ENCODE results near the gene HELZ2.
A peak's percentile ranks its signal among the peaks of the same experiment; 100 is the strongest.

The HELZ2 gene

DNA sequence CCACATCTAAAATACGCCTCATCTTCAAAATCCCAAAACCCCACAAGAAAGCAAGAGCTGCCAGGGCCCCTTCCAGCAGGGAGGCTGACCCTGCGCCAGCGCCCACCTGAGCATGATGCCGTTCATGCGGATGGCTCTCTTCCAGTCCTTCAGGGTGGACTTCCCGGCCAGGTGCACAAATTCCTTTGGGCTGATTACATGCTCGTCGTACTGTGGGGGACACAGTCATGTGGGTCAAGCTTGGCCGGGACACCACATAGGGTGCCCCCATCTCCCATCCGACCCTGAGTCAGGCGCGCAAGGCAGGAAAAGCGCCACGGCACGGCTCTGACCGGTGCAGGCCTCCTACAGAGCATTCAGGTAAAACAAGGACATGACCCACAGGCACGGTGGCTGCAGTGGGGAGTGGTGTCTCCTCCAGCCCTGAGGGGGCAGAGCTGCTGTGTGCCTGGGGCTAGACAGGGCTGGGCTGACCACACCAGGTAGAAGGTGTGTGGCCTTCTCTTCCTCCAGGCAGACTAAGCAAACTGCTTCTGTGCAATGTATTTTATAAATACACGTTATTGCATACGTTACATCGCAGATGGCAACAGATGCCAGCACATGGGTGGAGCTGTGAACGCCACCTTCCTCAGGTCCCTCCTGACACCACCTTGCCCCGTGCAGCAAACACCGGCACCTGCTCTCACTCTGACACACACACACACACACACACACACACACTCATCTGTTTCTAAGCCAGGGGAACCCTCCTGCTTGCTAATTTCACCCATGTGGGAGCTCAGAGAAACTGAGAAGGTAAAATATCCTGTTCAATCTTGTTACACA lies 23.8 kb upstream of the HELZ2 start:
- DNase-seq: no peak

GRCh38 chr20:63596423-63596822 lies 22.4 kb upstream of the HELZ2 start:
- DNase-seq: no peak

GRCh38 chr20:63595416-63596127 lies 21.5 kb upstream of the HELZ2 start:
- DNase-seq: no peak

- DNase-seq: no peak
Measured at GRCh38 chr20:63594043-63594561, 20.1 kb upstream of the HELZ2 start.

GRCh38 chr20:63592661-63593060 lies 18.6 kb upstream of the HELZ2 start:
- no peak for DNase-seq

GRCh38 chr20:63591786-63592355 lies 17.8 kb upstream of the HELZ2 start:
- no peak for DNase-seq

GRCh38 chr20:63591147-63591533 lies 17.1 kb upstream of the HELZ2 start:
- no peak for DNase-seq

DNA sequence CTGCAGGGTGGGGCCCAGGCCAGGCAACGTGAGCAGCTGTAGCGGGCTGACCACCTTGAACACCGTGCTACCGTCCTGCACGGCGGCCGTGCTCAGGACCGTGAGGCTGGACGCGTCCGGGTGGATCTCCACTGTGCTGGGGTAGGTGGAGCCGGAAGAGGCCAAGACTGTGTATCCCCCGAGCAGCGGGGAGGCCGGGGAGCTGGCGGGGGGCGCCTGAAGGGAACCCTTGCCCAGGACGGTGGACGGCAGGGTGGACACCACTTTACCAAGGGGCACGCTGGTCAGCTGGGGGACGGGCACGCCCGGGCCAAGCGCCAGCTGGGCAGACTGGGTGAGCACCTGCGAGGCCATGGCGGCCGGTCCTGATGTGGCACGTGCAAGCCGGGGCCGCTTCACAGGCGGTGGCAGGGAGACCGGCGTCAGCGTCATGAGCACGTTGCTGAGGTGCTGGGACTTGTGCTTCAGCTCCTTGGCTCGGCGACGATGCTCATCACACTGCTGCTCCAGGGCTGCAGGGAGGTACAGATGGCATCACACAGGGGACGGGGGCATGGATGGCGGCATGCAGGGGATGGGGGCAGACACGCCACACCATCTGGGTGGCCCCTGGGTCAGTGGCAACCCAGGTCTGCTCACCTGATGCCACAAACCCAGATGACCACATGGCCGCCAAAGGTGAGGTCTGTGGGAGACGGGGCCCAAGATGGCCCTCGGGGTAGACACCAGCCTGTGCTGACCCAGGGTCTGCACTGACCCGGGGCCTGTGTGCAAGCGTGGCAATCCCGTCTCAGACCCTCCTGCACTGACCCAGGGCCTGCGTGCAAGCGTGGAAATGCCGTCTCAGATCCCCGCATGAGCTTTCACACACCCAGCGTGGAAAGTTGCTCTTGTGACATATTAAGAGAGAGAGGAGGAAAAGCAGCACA lies 16.4 kb upstream of the HELZ2 start:
- no peak for DNase-seq

- no peak for DNase-seq
Measured at GRCh38 chr20:63589261-63590217, 15.5 kb upstream of the HELZ2 start.

GRCh38 chr20:63588641-63589041 lies 14.6 kb upstream of the HELZ2 start:
- no peak for DNase-seq

- no peak for DNase-seq
Measured at GRCh38 chr20:63587776-63588591, 13.9 kb upstream of the HELZ2 start.

DNA sequence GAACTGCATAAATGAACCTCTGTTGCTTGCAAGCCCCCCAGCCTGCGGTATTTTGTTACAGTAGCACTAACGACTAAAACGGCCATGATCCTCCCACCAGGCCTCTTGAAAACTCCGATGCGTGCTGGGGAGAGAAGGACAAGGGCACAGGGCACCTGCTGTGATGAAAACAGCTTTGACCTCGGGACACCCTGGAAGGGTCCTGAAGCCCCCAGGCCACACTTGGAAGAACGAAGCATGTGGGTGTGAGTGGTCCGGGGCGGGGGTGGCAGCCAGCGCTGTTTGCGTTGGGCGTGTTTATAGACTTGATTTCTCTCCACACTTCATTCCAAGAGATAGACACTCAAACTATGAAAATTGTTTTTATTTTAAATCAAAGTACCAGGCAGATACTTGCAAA lies 13.2 kb upstream of the HELZ2 start:
- no peak for DNase-seq

- DNase-seq: no peak
Measured at GRCh38 chr20:63586797-63587196, 12.8 kb upstream of the HELZ2 start.

DNA sequence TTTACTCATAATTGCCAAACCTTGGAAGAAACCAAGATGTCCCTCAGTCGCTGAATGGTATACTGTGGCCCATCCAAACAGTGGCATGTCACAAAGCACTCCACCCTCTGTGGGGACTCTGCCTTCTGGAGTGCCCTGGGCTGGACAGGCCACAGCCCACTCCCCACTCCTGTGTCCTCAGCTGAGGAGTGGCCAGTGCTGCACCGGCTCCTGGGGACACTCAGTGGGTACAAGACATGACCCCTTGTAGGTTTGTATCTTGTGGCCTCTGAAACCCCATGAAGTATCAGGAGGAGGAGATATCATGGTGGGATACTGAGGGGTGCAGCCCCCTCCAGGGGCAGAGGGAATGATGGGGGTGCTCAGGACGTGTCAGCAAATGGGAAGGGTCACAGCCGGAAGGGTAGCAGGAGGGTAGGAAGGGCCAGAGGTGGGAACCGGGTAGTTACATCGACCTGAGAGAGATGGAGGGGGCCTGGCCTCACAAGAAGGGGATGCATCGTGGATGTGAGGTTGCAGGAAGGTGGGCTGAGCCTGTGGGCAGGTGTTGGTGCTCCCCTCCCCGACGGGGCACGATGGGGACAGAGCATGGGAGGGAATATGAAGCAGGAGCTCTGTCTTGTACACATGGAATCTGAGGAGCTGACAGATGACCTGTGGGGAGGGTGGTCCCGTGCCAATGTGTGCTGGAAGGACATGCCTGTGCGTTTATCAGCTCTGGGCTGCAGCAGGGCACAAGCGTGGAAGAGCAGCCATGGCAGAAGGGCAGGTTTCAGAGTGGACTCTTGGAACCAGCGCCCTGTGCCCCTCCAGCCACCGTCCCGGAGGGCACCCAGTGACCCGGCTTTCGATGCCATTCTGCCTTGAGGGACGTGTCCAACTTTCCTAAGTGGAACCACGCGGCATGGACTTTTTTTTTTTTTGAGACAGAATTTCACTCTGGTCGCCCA lies 11.9 kb upstream of the HELZ2 start:
- DNase-seq: no peak

GRCh38 chr20:63582382-63583063 lies 8.5 kb upstream of the HELZ2 start:
- DNase-seq: no peak

- peak; percentile 47 for DNase-seq
Measured at GRCh38 chr20:63580796-63581461, 6.9 kb upstream of the HELZ2 start.

DNA sequence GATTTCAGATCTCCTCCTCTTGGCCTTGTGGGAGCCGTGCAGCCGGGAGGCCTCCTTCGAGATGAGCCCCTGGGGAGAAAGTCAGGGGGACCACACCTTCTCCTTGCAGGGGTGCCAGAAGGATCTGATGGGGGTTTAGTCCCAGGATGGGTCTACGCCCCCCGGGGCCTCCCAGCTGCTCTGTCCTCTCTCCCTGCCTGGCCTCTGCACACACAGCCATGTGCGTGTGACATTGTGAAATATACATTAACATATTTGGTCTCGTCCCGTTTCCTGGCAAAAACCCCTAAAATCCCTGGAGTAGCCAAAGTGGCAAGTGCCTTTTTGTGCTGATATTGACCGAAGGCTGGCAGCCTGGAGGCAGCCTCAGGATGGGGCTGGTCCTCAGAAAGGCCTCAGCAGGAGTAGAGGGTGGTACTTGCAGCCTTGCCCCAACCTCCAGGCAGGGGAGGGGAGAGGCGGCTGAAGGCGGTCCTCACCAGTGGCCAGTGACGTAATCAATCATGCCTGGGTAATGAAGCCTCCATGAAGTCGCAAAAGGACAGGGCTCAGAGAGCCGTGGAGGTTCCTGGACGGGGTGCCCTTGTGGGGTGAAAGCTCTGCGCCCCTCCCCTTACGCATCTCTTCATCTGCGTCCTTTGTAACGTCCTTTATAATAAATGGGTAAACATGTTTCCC lies 5.1 kb upstream of the HELZ2 start:
- no peak for DNase-seq
